H1 (cell line): Measurements from ENCODE around the gene TNNT1. TPM values are rescaled to one million over a fixed set of nuclear protein-coding genes. Genes with fewer than 3 reads are reported as not detected.

Experiments
- CTCF ChIA-PET: fragments of 300-600 bp; sonication (Branson Sonifier 250); formaldehyde crosslinking; loops from one replicate; lab custom pipeline; 2021; ENCODE audit not compliant: partially characterized antibody; lab: Charles Lee
- POLR2A ChIA-PET: fragments of 300-600 bp; sonication (Branson Sonifier 250); formaldehyde crosslinking; loops from one replicate; lab custom pipeline; 2021; ENCODE audit warnings: inconsistent platforms; ENCODE audit not compliant: partially characterized antibody; lab: Charles Lee
- DNase-seq, 2 experiments: peaks; one replicate each; pipeline versions ENCODE4 v3.0.0 to v3.0.0-alpha.2; 2010 to 2022; ENCODE audit warnings: low spot score in 2 of 2, low read depth in 1 of 2, mixed read lengths in 1 of 2
- FAIRE-seq: peaks from 2 replicates; lab custom pipeline; 2011; peaks lifted over from hg19 to GRCh38; lab: Jason Lieb, UNC
- H2AFZ ChIP-seq: 2 replicates; pipeline ENCODE4 v1.8.1; 2012; ENCODE audit warnings: low read length, inconsistent platforms
- H2AK5ac ChIP-seq: 2 replicates; pipeline ENCODE4 v1.6.1; 2013; ENCODE audit warnings: low read depth, low read length
- H2BK120ac ChIP-seq: replicated peaks from 2 replicates; pipeline ENCODE3; 2013; ENCODE audit warnings: low read depth, low read length, inconsistent platforms
- H2BK12ac ChIP-seq: 2 replicates; pipeline ENCODE4 v1.6.1; 2013; ENCODE audit warnings: low read depth, low read length
- H2BK15ac ChIP-seq: 2 replicates; pipeline ENCODE4 v1.6.1; 2013; ENCODE audit warnings: low read length
- H2BK20ac ChIP-seq: 2 replicates; pipeline ENCODE4 v1.6.1; 2013; ENCODE audit warnings: low read length
- H2BK5ac ChIP-seq: 2 replicates; pipeline ENCODE4 v1.6.1; 2013; ENCODE audit warnings: low read depth, low read length
- H3K14ac ChIP-seq: 2 replicates; pipeline ENCODE4 v1.6.1; 2013; ENCODE audit warnings: inconsistent platforms; ENCODE audit not compliant: insufficient read length
- H3K18ac ChIP-seq: 2 replicates; pipeline ENCODE4 v1.6.1; 2013; ENCODE audit warnings: low read length; ENCODE audit errors: extremely low read depth
- H3K23ac ChIP-seq: 2 replicates; pipeline ENCODE4 v1.6.1; 2013; ENCODE audit warnings: inconsistent platforms; ENCODE audit not compliant: insufficient read length
- H3K23me2 ChIP-seq: 2 replicates; pipeline ENCODE4 v1.6.1; 2013; ENCODE audit warnings: low read depth, low read length
- H3K27ac ChIP-seq: 2 replicates; pipeline ENCODE4 v1.6.1; 2011; ENCODE audit warnings: low read depth, low read length, inconsistent platforms
- H3K27me3 ChIP-seq, 4 experiments: replicated peaks in 1 of 4; 1 replicate in 1 of 4; 2 replicates in 3 of 4; pipeline versions ENCODE4 v1.6.1 to v1.8.1; 2011 to 2013; ENCODE audit warnings: low read length in 3 of 4, mild to moderate bottlenecking in 3 of 4, inconsistent platforms in 2 of 4, mixed read lengths in 2 of 4, moderate library complexity in 1 of 4; ENCODE audit not compliant: control insufficient read depth in 3 of 4, insufficient read depth in 3 of 4; ENCODE audit errors: extremely low read depth in 1 of 4
- H3K36me3 ChIP-seq, 4 experiments: 2 replicates each; pipeline versions ENCODE4 v1.6.1 to v1.8.1; 2011 to 2013; ENCODE audit warnings: mild to moderate bottlenecking in 4 of 4, low read length in 3 of 4, moderate library complexity in 2 of 4, control low read depth in 1 of 4, inconsistent platforms in 1 of 4; ENCODE audit not compliant: insufficient read depth in 4 of 4, control insufficient read depth in 2 of 4
- H3K4ac ChIP-seq: replicated peaks from 2 replicates; pipeline ENCODE3; 2013; ENCODE audit warnings: low read length, low read depth, mixed read lengths, inconsistent platforms; ENCODE audit not compliant: insufficient read length
- H3K4me1 ChIP-seq, 4 experiments: replicated peaks in 1 of 4; 1 replicate in 1 of 4; 2 replicates in 3 of 4; pipeline versions ENCODE4 v1.6.1 to v1.8.1; 2011 to 2013; ENCODE audit warnings: low read length in 3 of 4, inconsistent platforms in 2 of 4, mixed read lengths in 1 of 4; ENCODE audit not compliant: insufficient read depth in 4 of 4, control insufficient read depth in 3 of 4
- H3K4me2 ChIP-seq, 2 experiments: 2 replicates each; pipeline versions ENCODE4 v1.6.1 to v1.8.1; 2011 to 2013; ENCODE audit warnings: low read depth in 2 of 2, low read length in 2 of 2, control low read depth in 1 of 2, inconsistent platforms in 1 of 2, mild to moderate bottlenecking in 1 of 2; ENCODE audit not compliant: insufficient read depth in 1 of 2
- H3K4me3 ChIP-seq, 4 experiments: fragments of 200-600, 300-600 bp in 1 of 4; sonication (generic), shearing (Covaris generic), sonication (Bioruptor Twin) in 1 of 4; 2 replicates each; pipeline versions ENCODE4 v1.5.1 to v1.8.1; 2011 to 2016; ENCODE audit warnings: low read length in 4 of 4, low read depth in 3 of 4, control low read depth in 2 of 4, inconsistent platforms in 2 of 4, mild to moderate bottlenecking in 2 of 4, mixed read lengths in 1 of 4, moderate library complexity in 1 of 4; ENCODE audit not compliant: insufficient read depth in 2 of 4; ENCODE audit errors: extremely low read depth in 1 of 4
- H3K56ac ChIP-seq: replicated peaks from 2 replicates; pipeline ENCODE3; 2013; ENCODE audit warnings: low read depth, mild to moderate bottlenecking, mixed read lengths, low read length, inconsistent platforms; ENCODE audit not compliant: insufficient read length
- H3K79me1 ChIP-seq: 2 replicates; pipeline ENCODE4 v1.6.1; 2013; ENCODE audit warnings: low read depth, low read length, control low read depth
- H3K79me2 ChIP-seq, 2 experiments: 2 replicates each; pipeline versions ENCODE4 v1.6.1 to v1.8.1; 2012 to 2013; ENCODE audit warnings: low read length in 2 of 2, mild to moderate bottlenecking in 2 of 2, inconsistent platforms in 1 of 2; ENCODE audit not compliant: insufficient read depth in 2 of 2, control insufficient read depth in 1 of 2
- H3K9ac ChIP-seq, 4 experiments: replicated peaks in 1 of 4; 1 replicate in 1 of 4; 2 replicates in 3 of 4; pipeline versions ENCODE4 v1.6.1 to v1.8.1; 2011 to 2013; ENCODE audit warnings: low read depth in 3 of 4, low read length in 3 of 4, control low read depth in 2 of 4, mild to moderate bottlenecking in 2 of 4, moderate library complexity in 2 of 4, inconsistent platforms in 1 of 4; ENCODE audit errors: extremely low read depth in 1 of 4
- H3K9me3 ChIP-seq, 2 experiments: 2 replicates each; pipeline versions ENCODE4 v1.6.1 to v1.8.1; 2012 to 2013; ENCODE audit warnings: mild to moderate bottlenecking in 2 of 2, moderate library complexity in 2 of 2, control low read depth in 1 of 2, inconsistent platforms in 1 of 2, low read depth in 1 of 2, low read length in 1 of 2, mixed read lengths in 1 of 2; ENCODE audit not compliant: insufficient read depth in 2 of 2
- H4K20me1 ChIP-seq, 2 experiments: replicated peaks in 1 of 2; 2 replicates each; pipeline versions ENCODE3 to v1.8.1; 2011 to 2013; ENCODE audit warnings: inconsistent platforms in 2 of 2, low read length in 2 of 2, mild to moderate bottlenecking in 1 of 2; ENCODE audit not compliant: insufficient read depth in 2 of 2, control insufficient read depth in 1 of 2
- H4K5ac ChIP-seq: 2 replicates; pipeline ENCODE4 v1.6.1; 2013; ENCODE audit warnings: low read length, low read depth, mixed read lengths, inconsistent platforms; ENCODE audit not compliant: insufficient read length
- H4K8ac ChIP-seq: 2 replicates; pipeline ENCODE4 v1.8.0; 2013; ENCODE audit warnings: mild to moderate bottlenecking, moderate library complexity, low read length, inconsistent platforms; ENCODE audit not compliant: insufficient read depth; ENCODE audit errors: extremely low read depth
- H4K91ac ChIP-seq: replicated peaks from 2 replicates; pipeline ENCODE3; 2013; ENCODE audit warnings: low read length, mixed read lengths, inconsistent platforms; ENCODE audit not compliant: insufficient read length
- CHD2 ChIP-seq: IDR thresholded peaks from 2 replicates; pipeline ENCODE4 v1.6.1; 2012; ENCODE audit warnings: low read length, improper control_type of control experiment
- EGR1 ChIP-seq: IDR thresholded peaks from 2 replicates; pipeline ENCODE4 v1.6.1; 2011; ENCODE audit warnings: low read depth, low read length, borderline replicate concordance
- SIRT6 ChIP-seq: IDR thresholded peaks from one replicate; pipeline ENCODE4 v1.7.1; 2012; ENCODE audit warnings: low read length, inconsistent platforms
- polyA plus RNA-seq, 7 experiments: library from polyadenylated mRNA; depleted of rRNA in 3 of 7; stranded (reverse) in 5 of 7; unstranded in 2 of 7; fragments of >200 nt in 5 of 7; fragments of 200-250 nt in 2 of 7; gene quantifications; 1 replicate in 5 of 7; 2 replicates in 1 of 7; 4 replicates in 1 of 7; pipeline versions ENCODE4 v1.2.1 to v1.2.3, GENCODE V29; 2011 to 2013; ENCODE audit warnings: missing spikeins in 2 of 7, mixed read lengths in 2 of 7
- total RNA-seq: library from RNA; stranded (reverse); fragmentation: NEBNext Ultra II Directional; extraction: Animal tissue kit (Norgen Biotek cat#: 25700); gene quantifications from 2 replicates; pipeline ENCODE4 v1.2.1, GENCODE V29; 2021

The TNNT1 gene
- total and polyA plus RNA-seq, 2 of the 8 experiments (the other 6 are each of a cell fraction or from before 2014, with no cell fraction given) = 69.6 to 107 TPM

DNA sequence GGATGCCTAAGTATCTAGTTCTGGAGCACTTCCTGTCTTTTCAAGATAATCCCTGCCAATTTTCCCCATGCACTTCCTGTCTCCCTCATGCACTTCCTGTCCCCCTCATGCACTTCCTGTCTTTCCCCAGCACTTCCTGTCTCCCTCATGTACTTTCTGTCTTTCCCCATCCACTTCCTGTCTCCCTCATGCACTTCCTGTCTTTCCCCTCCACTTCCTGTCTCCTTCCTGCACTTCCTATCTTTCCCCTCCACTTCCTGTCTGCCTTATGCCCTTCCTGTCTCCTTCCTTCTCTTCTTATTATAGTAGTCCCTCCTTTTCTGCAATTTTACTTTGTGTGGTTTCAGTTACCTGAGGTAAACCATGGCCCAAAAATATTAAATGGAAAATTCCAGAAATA is 3.0 kb upstream of the TNNT1 start:
- 0 out of 2 replicates have a peak overlapping the region, but pooled peaks have one; percentile 60 for H2BK12ac ChIP-seq
- H3K4me3 ChIP-seq = no peak overlapping the region
- no peak overlapping the region for H4K91ac ChIP-seq
- H3K4me1 ChIP-seq = peaks cover 6 to 23% (median 14%) of the 10 kb centered on the region in 4 experiments
- H3K27ac ChIP-seq = no peak overlapping the region
- H2BK15ac ChIP-seq = peak overlapping the region; percentile 18; the same call in 1 of the 2 replicates
- peaks cover 3% of the 10 kb centered on the region; the same call in 1 of the 2 replicates for H3K79me1 ChIP-seq
- no peak overlapping the region for H2BK120ac ChIP-seq
- no peak overlapping the region for H2BK20ac ChIP-seq
- H3K9me3 ChIP-seq = peaks cover 0 to 4% of the 10 kb centered on the region in 2 experiments; a peak in 1 of 4 replicates
- H3K23me2 ChIP-seq = peaks cover 11% of the 10 kb centered on the region; the same call in 1 of the 2 replicates
- ChIA-PET CTCF (interaction anchor here (0.6 to 2.3 kb wide), 3 partner anchors 8 to 277 kb away, joined by 3 to 10 read pairs (median 5); no protein-coding TSS in a partner anchor), POLR2A (interaction anchor here (1.0 to 1.4 kb wide), 4 partner anchors 8 to 107 kb away, joined by 3 to 5 read pairs (median 4); partner anchors contain the start of gene PPP6R1)
- no peak overlapping the region for H4K5ac ChIP-seq
- no peaks in the 10 kb centered on the region for H3K27me3 ChIP-seq
- H3K79me2 ChIP-seq = no peaks in the 10 kb centered on the region
- H2AFZ ChIP-seq = no peak overlapping the region
- FAIRE-seq = no peak
- no peak overlapping the region for H2BK5ac ChIP-seq
- H3K23ac ChIP-seq = no peak overlapping the region
- DNase-seq = no peak
- H3K4ac ChIP-seq = no peak overlapping the region
- H3K18ac ChIP-seq = no peak overlapping the region
- no peak overlapping the region for H3K14ac ChIP-seq
- H3K4me2 ChIP-seq = no peak overlapping the region
- peak overlapping the region; percentile 32; the same call in 1 of the 2 replicates for H2AK5ac ChIP-seq
- peaks cover 0 to 5% (median 2%) of the 10 kb centered on the region in 4 experiments; a peak in 2 of 8 replicates for H3K36me3 ChIP-seq
- H4K8ac ChIP-seq = no peak overlapping the region
- H3K56ac ChIP-seq = no peak overlapping the region
- TF ChIP-seq EGR1 (peak; percentile 54; the same call in 1 of the 2 replicates), SIRT6 (no peak), CHD2 (no peak)
- H3K9ac ChIP-seq = no peak overlapping the region
- no peaks in the 10 kb centered on the region for H4K20me1 ChIP-seq
